DLD1 (cell line): ENCODE results near the gene VAC14.

ENCODE experiments used
- in situ Hi-C: cut with HindIII; loops from 2 replicates; pipeline ENCODE4 v1.10.0; 2017; ENCODE audit warnings: low sequenced_read_pairs

Gene VAC14

DNA sequence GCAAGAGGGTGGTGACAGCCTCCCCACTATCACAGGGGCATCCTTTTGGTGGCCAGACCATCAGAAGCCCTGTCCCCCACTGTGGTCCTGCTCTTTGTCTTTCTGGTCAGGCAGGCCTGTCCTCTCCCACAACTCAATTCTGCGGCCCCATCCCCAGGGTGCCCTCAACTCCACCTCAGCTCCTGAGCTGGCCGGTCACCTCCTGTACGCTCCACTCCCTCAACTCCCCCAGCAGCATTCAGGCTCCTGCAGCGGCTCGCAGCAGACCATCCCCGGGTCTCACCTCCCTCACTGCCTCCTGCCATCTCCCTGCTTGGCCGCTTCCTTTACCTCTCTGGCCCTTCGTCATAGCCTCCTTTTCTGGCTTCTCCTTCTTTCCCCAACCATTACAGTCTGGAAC is 71.7 kb downstream of the VAC14 start:
- in situ Hi-C loops = no loop called here

DNA sequence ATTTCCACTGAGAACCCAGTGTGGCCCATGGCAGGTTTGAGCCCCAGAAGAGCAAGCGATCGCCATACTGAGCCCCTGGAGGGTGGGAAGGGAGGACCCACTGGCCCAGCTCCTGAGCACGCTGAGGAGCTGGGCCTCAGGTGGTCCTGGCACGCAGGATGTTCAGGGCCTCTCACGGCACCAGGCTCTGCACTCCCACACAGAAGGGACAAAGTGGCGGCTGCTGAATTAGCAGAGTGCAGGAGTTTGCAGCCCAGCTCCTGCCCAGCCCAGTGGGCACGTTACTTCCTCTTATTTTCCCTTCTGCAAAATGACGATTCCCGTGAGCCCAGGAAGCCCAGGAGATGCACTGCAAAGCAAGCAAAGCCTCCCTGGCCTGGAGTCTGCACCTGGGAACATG is 72.8 kb downstream of the VAC14 start:
- in situ Hi-C loops = no loop called here

DNA sequence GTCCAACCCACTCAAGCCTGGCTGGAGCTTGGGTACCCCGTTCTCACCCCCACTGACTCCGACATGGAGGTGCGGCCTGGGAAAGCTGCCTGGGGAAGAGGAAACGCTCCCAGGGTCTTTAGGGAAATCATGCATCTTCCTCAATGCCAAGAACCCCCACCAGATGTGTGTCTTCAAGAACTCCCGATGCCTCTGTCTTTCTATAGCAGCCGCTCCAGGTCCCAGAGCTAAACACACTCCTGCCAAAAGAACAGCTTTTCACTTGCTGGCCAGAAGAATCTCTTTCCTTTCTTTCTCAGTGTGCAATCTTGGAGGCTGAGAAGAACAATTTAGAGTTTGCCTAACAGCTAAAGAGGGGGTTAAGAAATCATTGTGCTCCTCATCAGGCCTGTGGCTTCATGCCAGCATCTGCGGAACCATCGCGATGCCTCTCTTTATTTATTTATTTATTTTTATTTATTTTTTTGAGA is 74.0 kb downstream of the VAC14 start:
- in situ Hi-C loops = no loop called here

DNA sequence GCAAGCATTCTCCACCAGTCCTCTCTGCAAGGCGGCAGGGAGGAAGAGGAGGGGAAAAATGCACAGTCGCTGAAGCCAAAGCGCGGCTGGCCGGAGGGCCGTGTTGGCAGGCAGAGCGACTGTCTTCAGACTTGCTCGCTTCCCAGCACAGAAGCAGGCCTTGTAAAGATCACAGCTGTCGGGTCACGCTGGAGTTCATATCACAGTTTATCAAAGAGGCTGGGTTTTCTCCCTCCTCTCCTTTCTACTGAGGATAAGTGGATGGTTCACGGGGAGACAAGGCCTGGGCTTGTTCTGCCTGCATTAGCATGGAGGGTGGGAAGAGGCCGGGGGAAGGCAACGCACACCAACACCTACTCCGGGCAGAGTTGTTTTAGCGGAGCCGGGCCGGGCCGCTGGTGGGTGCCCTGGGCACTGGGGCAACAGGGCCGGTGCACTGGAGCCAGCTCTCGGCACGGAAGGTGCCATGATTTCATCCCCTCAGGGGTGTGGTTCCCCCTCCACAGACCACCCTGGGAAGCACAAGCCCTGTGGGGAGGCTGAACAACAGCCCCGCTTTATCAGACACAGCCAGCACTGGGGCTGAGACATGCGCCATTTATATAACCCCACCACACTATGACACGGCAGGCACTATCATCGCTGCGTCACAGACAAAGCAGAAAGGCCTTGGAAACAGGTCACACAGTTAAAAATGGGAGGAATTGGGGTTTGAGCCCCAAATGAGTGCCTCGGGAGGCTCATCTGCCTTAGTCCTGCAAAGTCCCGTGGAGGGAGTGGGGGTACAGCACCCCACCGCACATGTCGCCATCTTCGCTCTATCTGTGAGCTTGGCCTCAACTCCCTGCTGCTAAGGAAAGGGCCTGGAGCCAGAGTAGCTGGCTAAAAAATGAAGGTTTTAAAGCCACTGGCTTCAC is 74.8 kb downstream of the VAC14 start:
- in situ Hi-C loops = no loop called here

DNA sequence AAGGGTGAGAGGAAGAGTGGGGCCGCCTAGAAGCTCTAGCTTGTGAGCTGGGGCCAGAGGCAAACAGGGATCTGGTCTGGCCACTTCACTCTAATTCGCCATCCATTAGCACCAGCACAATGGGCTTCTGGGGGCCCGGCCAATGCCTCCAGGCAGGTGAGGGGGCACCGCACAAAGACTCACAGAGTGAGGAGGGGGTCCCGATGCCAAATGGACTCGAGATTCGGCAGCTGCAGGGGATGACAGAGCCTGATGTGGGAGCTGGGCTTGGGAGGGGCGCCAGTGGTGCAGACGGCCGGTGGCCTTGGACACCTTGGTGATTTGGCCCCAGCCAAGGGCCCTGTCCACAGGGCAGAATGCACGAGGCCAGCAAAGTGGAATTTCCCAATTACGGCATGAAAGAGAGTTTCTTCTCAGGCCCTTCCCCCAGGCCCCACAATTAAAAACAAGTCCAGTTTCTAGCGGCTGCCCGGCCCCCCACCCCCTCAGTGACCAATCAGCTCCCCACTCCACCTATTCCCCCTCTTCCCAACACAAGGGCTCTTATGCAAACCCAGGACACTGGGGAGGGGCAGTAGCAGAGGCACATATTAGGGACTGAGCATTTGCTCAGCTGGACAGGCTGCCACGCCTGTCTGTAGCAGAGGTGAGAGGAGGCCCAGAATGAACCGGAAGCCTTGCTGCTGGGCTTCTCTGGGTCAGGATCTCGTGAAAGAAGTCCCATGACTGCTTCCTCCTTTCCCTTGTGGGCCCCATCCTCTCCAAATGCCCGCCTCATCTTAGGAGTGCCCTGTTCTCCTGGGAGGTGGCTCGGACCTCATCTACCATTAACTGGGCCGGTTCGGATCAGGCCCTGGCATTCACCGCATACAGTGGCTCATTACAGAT is 75.7 kb downstream of the VAC14 start:
- in situ Hi-C loops = no loop called here

DNA sequence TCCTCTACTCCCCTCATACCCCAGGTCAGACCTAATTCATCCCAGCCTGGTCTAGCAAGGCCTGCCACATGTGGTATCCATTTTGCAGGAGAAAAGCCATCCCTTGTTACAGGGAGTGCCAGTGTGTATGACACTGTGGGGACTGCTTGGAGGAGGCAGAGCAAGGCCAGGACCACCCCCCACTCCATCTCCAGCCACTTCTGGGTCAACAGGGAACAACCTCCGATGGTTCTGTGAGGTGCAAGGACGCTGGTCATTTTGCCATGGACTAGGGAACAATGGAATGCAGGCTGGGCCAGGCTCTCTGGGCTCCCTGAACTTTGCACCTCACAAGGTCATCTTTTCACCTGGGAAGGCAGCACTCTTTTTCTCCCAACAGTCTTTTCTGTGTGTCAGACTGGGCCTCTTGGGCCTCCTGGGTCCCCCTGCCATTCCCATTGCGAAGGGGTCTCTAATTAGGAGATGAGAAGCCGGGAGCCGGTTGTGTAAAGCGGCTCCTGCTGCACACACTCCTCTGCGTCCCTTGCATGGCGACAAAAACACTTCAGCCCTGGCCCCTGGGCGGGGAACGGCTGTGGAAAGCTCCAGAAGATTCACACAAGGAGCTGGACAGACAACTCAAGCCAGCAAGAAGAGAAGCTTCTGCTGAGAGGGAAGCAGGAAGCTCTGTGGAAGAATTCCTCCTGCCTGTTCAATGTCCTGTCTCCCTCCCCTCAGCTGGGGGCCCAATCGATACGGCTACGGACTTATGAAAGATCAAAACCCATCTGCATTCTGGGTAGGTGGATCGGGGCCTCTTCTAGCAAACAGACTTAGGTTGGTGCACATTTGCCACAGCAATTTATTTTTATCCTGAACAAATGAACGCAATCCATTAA is 76.6 kb downstream of the VAC14 start:
- in situ Hi-C loops = no loop called here

DNA sequence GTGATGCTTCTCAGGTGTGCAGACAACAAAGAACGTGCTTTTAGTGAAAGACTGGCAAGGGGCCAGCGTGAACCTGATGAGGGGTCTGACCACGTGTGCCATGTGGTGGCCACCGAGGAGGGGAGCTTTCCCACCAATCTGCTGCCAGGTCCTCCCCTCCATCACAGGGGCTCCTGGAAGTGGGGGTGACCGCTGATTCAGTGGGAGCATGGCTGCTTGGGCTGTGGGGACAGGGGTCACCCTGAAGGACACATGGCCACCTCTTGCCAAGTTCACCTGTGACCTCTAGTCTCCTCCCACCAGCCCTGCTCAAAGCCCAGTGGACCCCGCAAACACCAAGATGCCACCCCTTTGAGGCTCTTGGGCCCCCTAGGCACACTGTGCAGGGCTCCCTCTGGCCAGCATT is 77.2 kb downstream of the VAC14 start:
- in situ Hi-C loops = no loop called here

DNA sequence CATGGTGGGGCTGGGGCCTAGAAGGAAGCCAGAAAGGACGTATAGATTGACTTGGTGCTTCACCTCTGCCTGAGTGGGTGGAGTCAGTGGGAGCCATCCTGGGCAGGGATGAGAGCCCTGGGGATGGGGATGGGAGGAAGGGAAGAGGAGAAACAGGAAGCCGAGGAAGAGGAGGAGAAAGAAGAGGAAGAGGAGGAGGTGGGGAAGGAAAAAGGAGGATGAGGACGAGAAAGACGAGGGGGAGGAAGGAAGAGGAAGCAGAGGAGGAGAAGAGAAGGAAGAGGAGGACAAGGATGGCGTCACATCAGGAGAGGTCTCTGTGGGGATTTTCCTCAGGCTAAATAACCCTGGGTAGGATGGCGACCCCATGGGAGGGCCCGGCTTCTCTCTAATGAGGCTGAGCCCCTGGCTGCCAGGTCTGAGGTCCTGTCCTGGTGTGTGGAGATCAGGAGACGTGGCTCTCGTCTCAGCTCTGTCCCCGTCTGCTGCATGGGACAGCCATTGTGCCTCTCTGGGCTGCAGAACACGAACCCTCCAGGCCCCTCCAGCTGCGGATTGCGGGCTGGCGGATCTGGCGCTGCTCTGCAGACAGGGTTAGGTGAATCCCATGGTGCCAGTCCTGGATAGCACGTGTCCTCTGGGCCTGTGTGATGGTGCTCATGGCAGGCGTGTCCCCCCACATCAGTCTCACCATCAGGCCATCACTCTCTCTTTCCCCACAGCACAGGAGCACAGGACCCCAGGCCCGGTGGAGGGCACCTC is 79.6 kb downstream of the VAC14 start:
- in situ Hi-C loops = no loop called here

DNA sequence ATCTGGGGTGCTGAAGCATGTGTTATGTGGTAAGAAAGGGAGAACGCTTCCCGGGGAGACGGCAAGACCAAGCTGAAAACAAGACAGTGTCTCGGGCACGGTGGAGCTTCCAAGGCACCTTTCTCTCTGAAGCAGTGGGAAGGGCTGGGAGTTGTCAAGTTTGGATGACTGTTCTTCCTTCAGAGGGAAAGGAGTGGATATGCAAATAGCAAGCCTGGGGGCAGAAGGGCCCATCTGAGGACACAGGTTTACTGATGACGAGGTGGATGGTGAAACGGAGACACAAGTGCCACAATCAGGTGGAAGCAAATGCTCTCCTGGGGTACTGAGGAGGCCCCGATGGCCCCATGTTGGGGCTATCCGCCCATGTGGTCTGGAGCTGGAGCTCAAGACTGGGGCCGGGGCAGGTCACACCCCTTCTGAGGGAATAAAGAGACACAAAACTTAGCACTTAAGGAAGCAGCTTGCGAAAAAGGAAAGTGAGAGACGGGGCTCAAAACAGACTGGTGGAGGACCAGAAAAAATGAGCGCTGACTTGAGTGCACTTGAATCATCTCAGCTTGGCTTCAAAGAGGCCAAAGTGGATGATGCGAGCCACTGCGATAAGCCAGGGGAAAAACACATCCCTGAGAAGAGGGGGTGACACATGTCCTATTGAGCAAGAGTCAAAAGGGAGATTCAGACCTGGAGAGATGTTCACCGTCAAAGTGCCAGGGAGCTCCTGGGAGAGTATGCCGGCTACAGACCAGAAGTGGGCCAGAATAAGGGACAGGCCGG is 80.3 kb downstream of the VAC14 start:
- in situ Hi-C loops = no loop called here

DNA sequence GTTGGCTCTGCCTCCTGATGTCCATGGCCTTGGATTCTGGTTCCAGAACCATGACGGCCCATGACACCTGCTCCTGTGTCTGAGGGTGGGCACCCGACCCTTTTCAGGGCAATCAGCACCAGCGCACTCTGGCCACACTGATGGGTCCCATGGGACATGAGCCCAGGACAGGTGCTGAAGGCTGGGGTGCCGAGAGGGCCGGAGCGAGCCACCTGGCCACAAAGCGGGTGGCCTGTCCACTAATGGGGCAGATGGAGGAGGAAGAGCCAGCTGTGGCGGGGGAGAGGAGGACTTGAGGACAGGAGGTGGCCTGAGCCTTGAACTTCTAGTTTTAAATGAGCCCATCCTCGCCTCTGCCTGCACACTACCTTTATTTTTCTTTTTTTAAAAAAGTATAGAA is 83.9 kb downstream of the VAC14 start:
- in situ Hi-C loops = no loop called here

DNA sequence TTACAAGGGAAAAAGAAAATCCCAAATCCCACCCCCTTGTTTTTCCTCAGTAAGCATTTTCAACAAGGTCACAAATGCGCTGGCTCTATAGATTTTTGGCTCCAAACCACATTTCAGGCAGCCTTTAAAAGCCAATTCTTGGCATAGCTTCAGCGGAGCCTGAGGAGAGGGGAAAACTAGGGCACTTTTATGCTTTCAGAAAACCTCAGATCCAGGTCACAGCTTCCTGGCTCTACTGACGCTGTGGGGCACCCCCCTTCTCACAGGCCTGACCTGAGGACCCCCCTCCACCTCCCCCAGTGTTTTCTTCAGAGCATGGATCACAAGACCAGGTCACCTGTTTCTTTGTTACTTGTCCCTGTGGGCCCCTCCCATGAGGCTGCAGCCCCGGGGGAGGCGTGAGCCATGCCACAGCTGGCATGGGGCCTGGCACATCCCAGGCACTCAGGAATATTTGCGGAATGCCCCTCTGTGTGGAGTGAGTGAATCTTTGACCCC is 85.0 kb downstream of the VAC14 start:
- in situ Hi-C loops = no loop called here

DNA sequence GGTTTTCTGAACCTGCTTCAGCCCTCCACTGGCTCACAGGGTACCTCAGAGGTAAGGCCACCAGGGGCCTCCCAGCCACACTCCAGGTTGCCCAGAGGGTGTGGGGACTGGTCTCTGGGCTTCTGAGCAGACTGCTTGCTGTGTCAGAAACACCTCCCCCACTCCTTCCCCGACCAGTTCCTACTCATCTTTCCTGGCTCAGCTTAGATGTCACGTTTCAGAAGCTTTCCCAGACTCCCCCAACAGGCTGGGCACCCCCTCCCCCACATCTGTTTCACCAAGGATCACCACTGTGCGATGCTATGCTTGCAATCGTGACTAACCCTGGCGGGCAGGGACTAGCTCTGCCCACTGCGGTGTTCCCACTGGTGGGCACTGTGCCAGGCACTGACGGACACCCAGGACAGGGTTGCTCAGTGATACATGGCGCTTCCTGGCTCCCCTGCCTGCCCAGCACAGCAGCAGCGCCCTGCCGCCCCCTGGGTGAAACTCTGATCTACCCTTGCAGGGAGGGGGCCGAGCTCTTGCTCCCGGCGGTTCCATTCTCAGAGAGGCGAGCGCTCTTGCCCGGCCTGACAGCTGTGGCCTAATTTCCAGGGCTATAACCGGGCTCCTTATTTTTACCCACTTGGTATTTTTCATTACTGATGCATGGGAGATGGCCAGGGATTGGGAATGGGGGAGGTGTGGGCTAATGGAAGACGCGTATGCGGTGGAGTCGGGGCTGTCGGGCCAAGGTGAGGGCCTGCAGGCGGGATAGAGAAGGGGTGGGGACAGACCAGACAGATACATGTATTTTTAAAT is 85.7 kb downstream of the VAC14 start:
- in situ Hi-C loops = no loop called here

DNA sequence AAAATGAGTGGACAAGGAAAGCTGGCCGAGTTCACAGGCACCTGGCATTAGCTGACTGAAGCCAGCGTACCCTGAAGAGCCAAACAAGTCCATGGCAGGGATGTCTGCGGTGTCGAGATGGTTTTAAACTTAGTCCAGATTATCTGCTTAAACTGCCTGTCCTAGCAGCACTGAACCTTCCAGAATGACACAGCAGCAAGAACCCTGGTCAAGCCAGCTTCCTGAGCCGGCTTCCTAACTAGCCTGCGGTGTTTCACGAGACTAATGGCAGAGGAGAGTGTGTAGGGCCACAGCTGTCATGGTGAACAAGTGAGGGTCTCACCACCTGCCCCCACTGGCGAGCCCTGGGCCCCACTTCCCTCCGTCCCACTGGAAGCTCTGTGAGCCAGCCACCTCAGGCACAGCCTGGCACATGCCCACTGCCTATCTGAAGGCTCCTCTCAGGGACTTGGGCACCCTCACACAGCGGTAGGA is 86.3 kb downstream of the VAC14 start:
- in situ Hi-C loops = no loop called here

DNA sequence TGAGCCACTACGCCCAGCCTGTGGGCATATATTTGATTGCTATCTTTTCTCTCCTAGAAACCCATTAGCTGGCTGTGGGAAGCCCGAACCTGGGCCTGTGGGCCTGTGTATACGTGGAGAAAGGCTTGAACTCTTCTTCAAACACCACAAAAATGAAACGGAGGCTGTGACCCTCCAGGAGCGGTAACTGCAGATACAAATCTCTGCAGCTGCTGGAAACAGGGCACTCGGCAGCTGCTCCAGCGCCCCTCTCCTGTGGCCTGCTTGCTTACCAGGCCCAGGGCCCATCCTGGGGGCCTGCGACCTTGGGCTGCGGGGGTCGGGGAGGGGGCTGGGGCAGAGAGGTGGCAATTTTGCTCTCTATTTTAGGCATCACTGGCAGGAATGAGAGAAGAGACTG is 87.1 kb downstream of the VAC14 start:
- in situ Hi-C loops = no loop called here

DNA sequence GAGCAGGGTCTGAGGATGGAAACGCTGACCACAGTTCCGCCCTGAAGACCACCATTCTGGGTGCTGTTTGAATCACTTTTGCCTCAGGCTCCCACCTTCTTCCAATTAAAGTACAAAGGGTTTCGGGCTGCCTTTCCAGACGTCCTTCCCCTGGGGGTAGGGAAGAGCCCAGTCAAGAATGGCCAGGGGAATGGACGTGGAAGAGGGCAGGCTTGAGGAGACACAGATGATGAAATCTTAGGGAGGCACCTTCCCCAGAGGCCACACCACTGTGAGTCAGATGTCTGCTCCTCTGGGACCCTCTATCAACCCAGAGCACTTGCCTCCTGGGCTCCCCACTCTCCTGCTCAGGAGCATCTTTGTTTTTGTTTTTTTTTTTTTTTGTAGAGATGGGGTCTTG is 87.6 kb downstream of the VAC14 start:
- in situ Hi-C loops = no loop called here

DNA sequence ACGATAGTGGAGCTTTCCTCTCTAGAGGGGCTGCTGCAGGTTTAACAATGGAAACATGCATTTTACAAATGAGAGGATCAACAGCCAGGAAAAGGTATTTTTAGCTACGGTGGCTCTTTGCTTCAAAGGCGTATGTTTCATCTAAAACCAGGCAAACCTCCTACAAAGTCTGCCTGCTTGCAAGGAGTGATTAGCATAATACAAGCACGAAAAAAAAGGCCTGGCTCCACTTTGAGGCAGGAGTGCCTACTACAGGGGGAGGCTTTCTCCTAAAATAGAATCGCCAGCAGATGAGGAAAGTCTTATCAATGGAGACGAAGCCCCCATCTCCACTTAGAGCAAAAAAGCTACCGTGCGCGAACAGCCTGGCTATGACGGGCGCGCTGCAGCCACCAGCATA is 88.0 kb downstream of the VAC14 start:
- in situ Hi-C loops = no loop called here

DNA sequence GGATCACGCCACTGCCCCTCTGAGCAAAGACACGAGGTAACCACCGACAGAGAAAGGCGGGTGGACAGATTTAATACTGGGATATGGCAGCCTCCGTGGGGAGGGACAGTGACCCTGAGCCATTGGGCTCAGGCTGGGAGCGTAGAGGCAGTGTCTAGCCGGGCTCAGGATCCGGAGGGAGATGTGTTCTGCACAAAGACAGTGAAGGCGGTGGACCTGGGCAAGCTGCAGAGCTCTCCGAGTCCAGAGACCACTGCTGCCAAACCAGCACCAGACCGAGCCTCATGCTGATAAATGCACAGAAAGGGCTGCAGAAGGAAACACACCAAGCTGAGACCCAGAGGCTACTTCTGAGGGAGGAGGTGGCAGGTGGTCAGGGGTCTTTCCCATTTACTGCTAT is 88.6 kb downstream of the VAC14 start:
- in situ Hi-C loops = no loop called here
